RWPE2 (cell line): ENCODE results near the gene GABRB2.

ENCODE experiments used
- ATAC-seq: fragments of 200-7000 bp; cut with Tn5 transposase; 3 replicates; pipeline ENCODE4 v1.9.1; 2021; ENCODE audit warnings: low read depth
- DNase-seq: peaks from one replicate; pipeline ENCODE4 v3.0.0-alpha.2; 2020; ENCODE audit warnings: low spot score
- H3K27ac ChIP-seq: fragments of 450-650 bp; 2 replicates; pipeline ENCODE4 v1.5.1; 2017; ENCODE audit warnings: mild to moderate bottlenecking; ENCODE audit not compliant: poor library complexity, severe bottlenecking
- H3K27me3 ChIP-seq: fragments of 250-450 bp; sonication (Bioruptor Pico); 2 replicates; pipeline ENCODE4 v1.5.1; 2021; ENCODE audit warnings: mild to moderate bottlenecking, moderate library complexity; ENCODE audit not compliant: insufficient read depth, poor library complexity, severe bottlenecking
- H3K36me3 ChIP-seq: fragments of 250-450 bp; sonication (Bioruptor Pico); 2 replicates; pipeline ENCODE4 v1.5.1; 2020; ENCODE audit warnings: low read depth, mild to moderate bottlenecking, moderate library complexity
- H3K4me1 ChIP-seq: fragments of 250-450 bp; sonication (Bioruptor Pico); 2 replicates; pipeline ENCODE4 v1.5.1; 2021; ENCODE audit warnings: mild to moderate bottlenecking, moderate library complexity; ENCODE audit not compliant: insufficient read depth, poor library complexity, severe bottlenecking
- H3K4me3 ChIP-seq: fragments of 250-450 bp; sonication (Bioruptor Pico); 2 replicates; pipeline ENCODE4 v1.5.1; 2021; ENCODE audit warnings: mild to moderate bottlenecking, moderate library complexity; ENCODE audit not compliant: severe bottlenecking
- H3K9me3 ChIP-seq: fragments of 250-450 bp; sonication (Bioruptor Pico); 2 replicates; pipeline ENCODE4 v1.5.1; 2021; ENCODE audit warnings: mild to moderate bottlenecking, moderate library complexity; ENCODE audit not compliant: severe bottlenecking
- TF ChIP-seq, protein P1 (sequence below): fragments of 450-650 bp; IDR thresholded peaks from one replicate; pipeline ENCODE4 v1.5.1; 2017; ENCODE audit warnings: mild to moderate bottlenecking, moderate library complexity; ENCODE audit not compliant: poor library complexity, severe bottlenecking

GABRB2 gene

DNA sequence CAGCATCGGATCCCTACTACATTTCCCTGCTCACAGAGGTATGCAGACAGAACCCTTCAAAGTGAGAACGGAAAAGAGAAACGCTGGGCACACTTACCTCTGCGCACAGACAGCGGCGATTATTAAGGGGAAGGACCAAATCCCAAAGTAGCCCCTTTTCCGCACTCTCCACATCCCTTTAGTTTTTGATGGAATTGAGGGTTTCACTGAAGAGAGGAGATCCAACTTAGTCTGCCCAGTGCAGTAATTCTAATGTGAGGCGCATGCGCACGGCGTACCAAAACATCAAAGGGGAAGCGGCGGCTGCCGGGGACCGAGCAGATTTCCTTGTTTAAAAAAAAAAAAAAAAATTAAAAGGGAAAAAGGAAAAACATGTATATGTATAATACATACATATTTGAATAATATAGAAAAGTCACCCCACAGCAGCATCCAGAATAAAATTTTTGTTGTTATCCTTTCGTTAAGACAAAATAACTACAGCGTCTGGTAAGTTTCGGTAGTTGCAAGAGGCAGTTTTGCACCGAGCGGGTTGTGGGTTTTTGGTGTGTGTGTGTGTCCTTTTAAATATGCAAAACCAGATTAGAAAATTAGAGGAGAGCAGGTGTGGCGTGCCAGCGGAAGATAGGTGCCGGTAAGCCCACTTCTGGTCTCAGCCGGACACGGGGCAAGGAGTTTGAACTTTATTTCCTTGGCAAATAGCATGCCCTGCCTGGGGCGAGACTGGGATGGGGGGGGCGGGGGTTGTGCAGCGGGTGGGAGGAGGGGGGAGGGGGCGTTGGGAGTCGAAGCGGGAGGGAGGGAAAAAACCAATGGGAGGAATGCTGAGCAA is at the start of gene GABRB2:
TSS of gene GABRB2 (minus strand) at position 256 of the 832 bp plus-strand sequence. CDS start at position 174, 82 bp downstream.
- H3K9me3 ChIP-seq: no peaks in the 10 kb centered on the region
- peaks cover 58% of the 10 kb centered on the region for H3K27me3 ChIP-seq
- H3K27ac ChIP-seq: no peak within 1 kb of the TSS
- TF ChIP-seq, protein P1, sequence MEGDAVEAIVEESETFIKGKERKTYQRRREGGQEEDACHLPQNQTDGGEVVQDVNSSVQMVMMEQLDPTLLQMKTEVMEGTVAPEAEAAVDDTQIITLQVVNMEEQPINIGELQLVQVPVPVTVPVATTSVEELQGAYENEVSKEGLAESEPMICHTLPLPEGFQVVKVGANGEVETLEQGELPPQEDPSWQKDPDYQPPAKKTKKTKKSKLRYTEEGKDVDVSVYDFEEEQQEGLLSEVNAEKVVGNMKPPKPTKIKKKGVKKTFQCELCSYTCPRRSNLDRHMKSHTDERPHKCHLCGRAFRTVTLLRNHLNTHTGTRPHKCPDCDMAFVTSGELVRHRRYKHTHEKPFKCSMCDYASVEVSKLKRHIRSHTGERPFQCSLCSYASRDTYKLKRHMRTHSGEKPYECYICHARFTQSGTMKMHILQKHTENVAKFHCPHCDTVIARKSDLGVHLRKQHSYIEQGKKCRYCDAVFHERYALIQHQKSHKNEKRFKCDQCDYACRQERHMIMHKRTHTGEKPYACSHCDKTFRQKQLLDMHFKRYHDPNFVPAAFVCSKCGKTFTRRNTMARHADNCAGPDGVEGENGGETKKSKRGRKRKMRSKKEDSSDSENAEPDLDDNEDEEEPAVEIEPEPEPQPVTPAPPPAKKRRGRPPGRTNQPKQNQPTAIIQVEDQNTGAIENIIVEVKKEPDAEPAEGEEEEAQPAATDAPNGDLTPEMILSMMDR: no peak
- H3K4me1 ChIP-seq: no peaks in the 10 kb centered on the region
- H3K4me3 ChIP-seq: peak within 1 kb of the TSS; percentile 14
- no peak; the same call in 2 of the 3 replicates for ATAC-seq
- DNase-seq: no peak
- no peaks in the 10 kb centered on the region for H3K36me3 ChIP-seq

DNA sequence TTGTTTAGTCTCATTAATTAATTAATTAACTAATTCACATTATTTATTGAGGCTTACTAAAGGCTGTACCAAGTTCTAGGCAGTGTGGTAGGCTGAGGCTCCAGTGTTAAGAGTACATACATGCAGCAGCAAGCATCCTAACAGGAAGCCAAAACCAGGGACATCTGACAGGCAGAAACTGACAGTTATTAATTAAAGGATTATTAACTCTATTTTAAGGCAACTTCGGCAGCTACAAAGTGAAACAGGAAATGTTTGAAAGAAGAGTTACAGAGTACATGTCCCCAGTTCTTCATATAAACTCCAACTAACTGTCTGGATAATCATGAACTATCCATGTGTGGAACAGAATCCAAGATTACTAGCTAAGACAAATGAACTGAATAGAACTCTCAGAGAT is 39.3 kb upstream of the GABRB2 start:
- Histone ChIP-seq H3K27ac (no peak overlapping the region), H3K9me3 (peaks cover 2% of the 10 kb centered on the region), H3K27me3 (no peaks in the 10 kb centered on the region), H3K36me3 (no peaks in the 10 kb centered on the region), H3K4me3 (no peak overlapping the region), H3K4me1 (no peaks in the 10 kb centered on the region)
- ATAC-seq (no peak), DNase-seq (no peak)
- TF ChIP-seq, protein P1: no peak

DNA sequence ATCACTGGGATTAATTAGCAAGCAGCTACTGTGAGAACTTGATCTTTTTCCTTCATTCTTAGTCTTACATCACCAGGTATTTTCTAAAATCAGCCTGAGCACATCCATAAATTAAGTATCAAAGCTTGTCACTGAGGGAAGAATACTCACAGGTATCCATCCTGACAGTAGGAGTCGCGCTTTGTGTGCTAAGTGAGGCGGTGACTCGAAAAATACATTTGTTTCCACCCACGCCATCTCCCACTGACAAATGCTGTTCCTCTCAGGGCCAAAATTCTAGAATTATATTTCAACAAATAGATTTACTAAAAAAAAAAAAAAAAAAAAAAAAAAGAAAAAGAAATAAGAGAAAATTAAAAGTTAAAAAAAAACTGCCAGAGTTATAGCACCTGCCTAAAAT is 34.1 kb upstream of the GABRB2 start:
- Histone ChIP-seq H3K4me3 (no peak overlapping the region), H3K4me1 (no peaks in the 10 kb centered on the region), H3K36me3 (no peaks in the 10 kb centered on the region), H3K27me3 (peaks cover 3% of the 10 kb centered on the region), H3K27ac (no peak overlapping the region), H3K9me3 (no peaks in the 10 kb centered on the region)
- TF ChIP-seq, protein P1: no peak
- no peak for DNase-seq
- no peak for ATAC-seq

DNA sequence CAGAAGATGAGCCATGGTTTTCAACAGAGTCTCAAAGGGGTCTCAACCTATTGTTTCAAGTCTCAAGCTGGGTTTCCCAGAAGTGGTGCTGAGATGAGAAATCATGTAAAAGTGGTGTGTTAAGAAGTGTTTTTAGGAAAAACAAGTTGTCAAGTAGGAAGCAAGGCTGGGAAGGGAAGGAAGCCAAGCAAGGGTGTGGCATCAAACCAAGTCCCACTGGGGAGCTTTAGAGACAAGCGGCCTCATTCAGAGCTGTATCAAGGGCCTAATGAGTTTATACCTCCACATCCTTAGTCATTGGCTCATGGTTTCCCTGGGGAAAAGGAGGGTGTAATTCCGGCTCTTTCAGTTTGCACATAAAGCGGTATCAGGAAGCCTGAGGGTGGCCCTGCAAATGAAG is 26.4 kb upstream of the GABRB2 start:
- H3K27ac ChIP-seq: no peak overlapping the region
- H3K27me3 ChIP-seq: peaks cover 3% of the 10 kb centered on the region
- no peaks in the 10 kb centered on the region for H3K4me1 ChIP-seq
- H3K9me3 ChIP-seq: no peaks in the 10 kb centered on the region
- H3K36me3 ChIP-seq: no peaks in the 10 kb centered on the region
- ATAC-seq (no peak), DNase-seq (no peak)
- no peak overlapping the region for H3K4me3 ChIP-seq
- TF ChIP-seq, protein P1: no peak

DNA sequence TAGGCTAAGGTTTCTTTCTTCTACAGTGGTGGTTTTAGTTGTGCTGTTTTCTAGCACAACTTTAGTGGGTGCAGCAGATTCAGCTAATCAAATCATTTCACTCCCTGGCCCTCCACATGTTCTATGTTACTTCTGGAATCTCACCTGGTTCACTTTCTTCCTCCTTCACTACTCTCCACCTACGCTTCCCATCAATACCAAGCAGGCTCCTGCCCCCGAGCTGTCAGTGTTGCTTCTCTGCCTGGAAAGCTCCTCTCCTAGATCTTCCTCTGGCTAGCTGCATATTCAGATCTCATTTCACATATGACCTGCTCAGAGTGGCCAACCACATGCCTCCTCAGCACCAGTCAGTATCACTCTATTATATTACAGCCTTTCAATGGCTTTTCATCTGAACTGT is 19.6 kb upstream of the GABRB2 start:
- ATAC-seq: no peak
- TF ChIP-seq, protein P1: no peak
- no peaks in the 10 kb centered on the region for H3K9me3 ChIP-seq
- H3K27ac ChIP-seq: no peak overlapping the region
- DNase-seq: no peak
- no peak overlapping the region for H3K4me3 ChIP-seq
- no peaks in the 10 kb centered on the region for H3K36me3 ChIP-seq
- H3K4me1 ChIP-seq: no peaks in the 10 kb centered on the region
- peaks cover under 1% of the 10 kb centered on the region for H3K27me3 ChIP-seq
